GM12878 (cell line): ENCODE results near the gene LRRC3B.

Experiments used
- BHLHE40 ChIP-seq, 2 experiments: fragments of 450-650 bp in 1 of 2; IDR thresholded peaks; 2 replicates each; pipeline ENCODE4 v1.6.1; 2011 to 2017; ENCODE audit warnings: low read depth in 2 of 2, borderline replicate concordance in 1 of 2, improper control_type of control experiment in 1 of 2, low read length in 1 of 2, mild to moderate bottlenecking in 1 of 2
- CEBPB ChIP-seq, 2 experiments: fragments of 150-350 bp in 1 of 2; IDR thresholded peaks; 2 replicates each; pipeline ENCODE4 v1.6.1; 2012 to 2014; ENCODE audit warnings: low read depth in 2 of 2, low read length in 2 of 2, borderline replicate concordance in 1 of 2, inconsistent platforms in 1 of 2
- KLF5 ChIP-seq: fragments of 450-650 bp; IDR thresholded peaks from 2 replicates; pipeline ENCODE4 v1.6.1; 2014; ENCODE audit warnings: mild to moderate bottlenecking; ENCODE audit not compliant: partially characterized antibody
- MLLT1 ChIP-seq: fragments of 450-650 bp; IDR thresholded peaks from 2 replicates; pipeline ENCODE4 v1.6.1; 2016; ENCODE audit warnings: mild to moderate bottlenecking
- PBX3 ChIP-seq: IDR thresholded peaks from 2 replicates; pipeline ENCODE4 v1.6.1; 2011; ENCODE audit warnings: mild to moderate bottlenecking, low read depth, low read length, moderate library complexity; ENCODE audit not compliant: insufficient replicate concordance
- POLR2A ChIP-seq: IDR thresholded peaks from 2 replicates; pipeline ENCODE4 v1.6.1; 2011; ENCODE audit warnings: low read depth, mild to moderate bottlenecking, low read length
- POLR2AphosphoS2 ChIP-seq: IDR thresholded peaks from 2 replicates; pipeline ENCODE4 v1.6.1; 2011; ENCODE audit warnings: low read depth, mild to moderate bottlenecking, low read length, improper control_type of control experiment, moderate library complexity
- POLR2AphosphoS5 ChIP-seq: IDR thresholded peaks from 2 replicates; pipeline ENCODE4 v1.6.1; 2011; ENCODE audit warnings: mild to moderate bottlenecking, low read length, inconsistent platforms
- PRDM15 ChIP-seq: fragments of 450-650 bp; formaldehyde crosslinking; IDR thresholded peaks from 2 replicates; pipeline ENCODE4 v1.4.0; 2020; ENCODE audit warnings: mild to moderate bottlenecking, moderate library complexity
- TARDBP ChIP-seq: IDR thresholded peaks from 2 replicates; pipeline ENCODE4 v1.6.1; 2016; ENCODE audit warnings: borderline replicate concordance
- YY1 ChIP-seq: IDR thresholded peaks from 2 replicates; pipeline ENCODE4 v1.6.1; 2011; ENCODE audit warnings: low read depth, mild to moderate bottlenecking, low read length
- ZBTB33 ChIP-seq: fragments of 450-650 bp; IDR thresholded peaks from 2 replicates; pipeline ENCODE4 v1.6.1; 2017; ENCODE audit warnings: mild to moderate bottlenecking
- TF ChIP-seq, protein P1 (sequence below), 3 experiments: IDR thresholded peaks in 2 of 3; conservative IDR thresholded peaks in 1 of 3; 2 replicates each; pipeline ENCODE4 v1.5.1; 2011; ENCODE audit warnings: low read depth in 3 of 3, low read length in 3 of 3, mild to moderate bottlenecking in 3 of 3, control low read depth in 2 of 3, moderate library complexity in 2 of 3, inconsistent platforms in 1 of 3, mixed read lengths in 1 of 3; ENCODE audit not compliant: control insufficient read depth in 2 of 3, insufficient read depth in 1 of 3; ENCODE audit errors: extremely low read depth in 1 of 3

DNA sequence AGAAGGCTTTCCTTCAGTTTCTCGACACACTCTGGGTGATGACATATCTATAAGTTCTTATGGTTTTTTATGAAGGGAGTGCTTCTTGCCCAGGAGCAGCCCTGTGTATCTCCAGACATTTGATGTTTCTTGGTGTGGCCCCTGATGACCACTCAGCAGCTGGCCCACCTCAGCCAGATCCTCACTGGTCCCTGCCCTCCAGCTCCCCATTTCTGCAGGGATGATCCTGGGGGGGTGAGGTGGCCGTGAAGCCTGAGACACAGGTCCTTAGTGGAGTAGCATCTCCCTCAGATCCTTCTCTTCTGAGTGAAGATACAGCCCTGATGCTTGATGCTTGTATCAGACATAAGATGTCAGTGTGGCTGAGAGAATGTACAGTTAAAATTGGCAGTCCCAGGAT lies 127.7 kb downstream of the LRRC3B start:
- TF ChIP-seq, protein P1, sequence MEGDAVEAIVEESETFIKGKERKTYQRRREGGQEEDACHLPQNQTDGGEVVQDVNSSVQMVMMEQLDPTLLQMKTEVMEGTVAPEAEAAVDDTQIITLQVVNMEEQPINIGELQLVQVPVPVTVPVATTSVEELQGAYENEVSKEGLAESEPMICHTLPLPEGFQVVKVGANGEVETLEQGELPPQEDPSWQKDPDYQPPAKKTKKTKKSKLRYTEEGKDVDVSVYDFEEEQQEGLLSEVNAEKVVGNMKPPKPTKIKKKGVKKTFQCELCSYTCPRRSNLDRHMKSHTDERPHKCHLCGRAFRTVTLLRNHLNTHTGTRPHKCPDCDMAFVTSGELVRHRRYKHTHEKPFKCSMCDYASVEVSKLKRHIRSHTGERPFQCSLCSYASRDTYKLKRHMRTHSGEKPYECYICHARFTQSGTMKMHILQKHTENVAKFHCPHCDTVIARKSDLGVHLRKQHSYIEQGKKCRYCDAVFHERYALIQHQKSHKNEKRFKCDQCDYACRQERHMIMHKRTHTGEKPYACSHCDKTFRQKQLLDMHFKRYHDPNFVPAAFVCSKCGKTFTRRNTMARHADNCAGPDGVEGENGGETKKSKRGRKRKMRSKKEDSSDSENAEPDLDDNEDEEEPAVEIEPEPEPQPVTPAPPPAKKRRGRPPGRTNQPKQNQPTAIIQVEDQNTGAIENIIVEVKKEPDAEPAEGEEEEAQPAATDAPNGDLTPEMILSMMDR (IDR thresholded peaks at IDR 0.05 in 2 of 3, conservative IDR thresholded peaks at IDR 0.05 in 1 of 3; ENCODE audit: control insufficient read depth in 2 of 3, extremely low read depth in 1 of 3, insufficient read depth in 1 of 3, low read depth in 3 of 3, low read length in 3 of 3), result no peak
- no peak for TF ChIP-seq PBX3
- no peak for TF ChIP-seq POLR2AphosphoS2
- TF ChIP-seq KLF5, result no peak
- no peak for TF ChIP-seq BHLHE40 (IDR thresholded peaks at IDR 0.05; ENCODE audit: borderline replicate concordance in 1 of 2, low read depth in 2 of 2, low read length in 1 of 2)
- TF ChIP-seq TARDBP, result no peak
- TF ChIP-seq POLR2A, result no peak
- TF ChIP-seq CEBPB (IDR thresholded peaks at IDR 0.05; ENCODE audit: borderline replicate concordance in 1 of 2, low read depth in 2 of 2, low read length in 2 of 2), result no peak
- TF ChIP-seq MLLT1, result no peak
- no peak for TF ChIP-seq POLR2AphosphoS5
- no peak for TF ChIP-seq YY1
- no peak for TF ChIP-seq ZBTB33
- no peak for TF ChIP-seq PRDM15 (CRISPR knock-in tag)
